Umbilical cord (tissue), 2 donors: ENCODE measurements around the gene ARID1B. TPM values are rescaled to one million over a fixed set of nuclear protein-coding genes. Genes with fewer than 3 reads are reported as not detected.

Experiments used
- DNase-seq: peaks from one replicate; pipeline ENCODE4 v3.0.0-alpha.2; 2015; ENCODE audit warnings: low spot score
- total RNA-seq: library from RNA; depleted of rRNA; stranded (reverse); fragments of >200 nt; gene quantifications from one replicate; pipeline ENCODE4 v1.2.3, GENCODE V29; 2014; ENCODE audit warnings: low replicate concordance; ENCODE audit not compliant: insufficient read depth

ARID1B gene
- total RNA-seq, 1 donor from 2014 or later, result 102 TPM

DNA sequence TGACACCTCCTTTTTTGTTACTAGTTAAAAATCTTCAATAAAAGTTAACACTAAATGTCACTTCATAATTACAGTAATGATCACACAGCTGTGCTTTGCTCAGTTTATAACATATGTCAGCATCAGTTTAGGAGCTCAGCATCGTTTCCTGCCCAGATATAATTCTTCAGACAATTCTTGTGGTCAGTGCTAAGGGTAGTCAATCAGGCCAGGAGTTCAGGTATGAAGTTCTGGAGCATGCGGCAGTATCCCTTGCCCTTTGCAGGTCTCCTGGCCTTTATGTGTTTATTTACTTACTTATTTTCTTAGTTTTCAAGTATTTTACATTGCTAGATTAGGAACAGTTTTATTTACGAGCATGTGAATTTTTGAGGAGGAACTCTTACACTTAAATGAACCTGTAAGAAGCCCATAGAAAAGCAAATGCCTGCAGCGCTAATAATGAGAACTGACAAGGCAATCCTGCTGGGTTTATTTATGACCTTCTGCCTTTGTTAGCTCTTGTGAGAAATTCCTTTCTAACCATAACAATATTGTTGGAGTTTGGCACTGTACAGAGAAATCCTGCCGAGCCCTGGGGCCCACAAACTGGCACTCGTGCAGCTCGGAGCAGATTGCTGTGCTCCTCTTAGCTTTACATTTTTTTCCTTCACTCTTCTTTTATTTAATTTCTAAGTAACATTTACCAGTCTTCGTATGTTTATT lies 293.4 kb downstream of the ARID1B start:
- peak; percentile 65 for DNase-seq

DNA sequence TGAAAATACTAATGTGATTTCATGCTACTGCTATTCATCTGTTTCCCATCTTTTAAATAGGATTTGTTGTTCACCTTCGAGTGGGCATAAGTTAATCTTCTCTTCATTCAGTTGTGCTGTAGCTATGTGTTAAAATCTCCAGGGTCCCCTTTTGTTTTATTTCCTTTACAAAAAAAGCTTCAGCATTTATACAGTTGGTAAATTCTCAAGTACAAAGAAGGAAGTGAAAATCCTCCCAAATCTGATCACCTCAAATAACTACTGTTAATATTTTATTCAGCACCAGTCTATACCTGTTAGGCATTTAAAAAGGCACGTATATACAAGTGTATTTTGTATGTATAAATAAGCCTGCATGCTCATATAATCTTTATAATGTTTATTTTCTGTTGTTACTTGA lies 294.9 kb downstream of the ARID1B start:
- DNase-seq, result no peak

DNA sequence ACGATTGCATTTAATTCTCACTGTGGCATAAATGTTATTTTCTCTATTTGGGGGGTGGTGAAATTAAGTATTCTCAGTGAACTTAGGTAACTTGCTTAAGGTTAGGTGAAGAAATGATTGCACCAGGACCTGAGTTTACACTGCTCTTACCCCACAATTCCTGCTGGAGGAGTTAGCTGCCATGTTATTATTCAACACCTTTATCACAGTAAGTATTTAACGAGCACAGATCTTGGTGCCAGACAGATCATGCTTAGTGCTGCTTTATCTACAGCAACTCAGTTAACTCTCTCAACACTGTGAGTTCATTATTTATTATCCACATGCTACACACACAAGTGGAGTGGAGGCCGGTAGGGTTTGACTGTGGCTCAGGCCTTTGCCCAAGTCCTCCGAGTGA lies 296.4 kb downstream of the ARID1B start:
- DNase-seq, result no peak

DNA sequence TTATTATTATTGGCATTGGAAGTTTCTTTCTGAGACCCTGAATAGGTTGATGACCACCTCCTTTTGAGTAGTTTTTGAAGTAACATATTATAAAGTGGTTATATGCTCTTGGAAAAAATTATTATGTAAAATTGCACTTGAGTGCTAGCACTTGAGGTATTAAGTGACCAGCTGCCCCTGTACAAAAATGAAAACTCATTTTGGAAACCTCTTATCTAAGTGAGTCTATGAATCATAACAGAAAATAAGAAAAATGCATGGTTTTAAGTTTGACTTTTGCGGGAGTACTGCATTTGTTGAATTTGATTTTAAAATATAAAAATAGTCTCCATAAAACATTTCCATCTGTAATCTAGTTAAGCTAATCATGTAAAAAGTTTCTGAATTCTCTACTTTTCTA lies 297.8 kb downstream of the ARID1B start:
- DNase-seq, result peak; percentile 35

DNA sequence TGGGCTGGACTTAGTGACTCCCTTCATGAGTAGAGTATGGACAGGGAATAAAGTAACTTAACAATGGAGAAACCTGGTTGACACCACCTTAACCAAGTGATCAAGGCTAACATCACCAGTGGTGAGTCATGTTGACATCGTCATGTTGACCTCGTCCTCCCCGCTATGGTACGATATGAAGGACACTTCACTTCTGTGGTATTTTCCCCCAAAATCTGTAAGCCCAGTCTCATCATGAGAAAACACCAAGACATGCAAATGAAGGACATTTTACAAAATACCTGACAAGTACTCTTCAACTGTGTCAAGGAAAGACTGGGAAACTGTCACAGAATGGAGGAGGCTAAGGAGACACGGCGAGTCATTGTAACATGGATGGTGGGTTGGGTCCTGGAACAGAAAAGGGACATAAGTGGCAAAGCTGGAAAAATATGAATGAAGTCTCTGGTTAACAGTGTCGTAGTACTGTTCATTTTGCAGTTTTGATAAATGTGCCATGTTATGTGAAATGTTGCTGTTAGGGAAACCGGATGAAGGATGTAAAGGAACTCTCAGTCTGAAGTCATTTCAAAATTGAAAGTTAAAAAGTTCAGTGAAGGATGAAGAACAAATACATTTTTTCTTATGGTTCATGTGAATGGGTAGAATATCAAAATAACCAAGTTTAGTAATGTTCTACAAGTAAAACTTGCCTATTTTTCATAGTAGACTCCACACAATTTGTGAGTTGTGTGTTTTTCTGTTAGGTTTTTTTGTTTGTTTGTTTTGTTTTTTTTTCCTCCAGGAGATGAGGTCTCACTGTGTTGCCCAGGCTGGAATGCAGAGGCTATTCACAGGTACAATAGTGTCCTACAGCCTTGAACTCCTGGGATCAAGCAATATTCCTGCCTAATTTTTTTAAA lies 298.6 kb downstream of the ARID1B start:
- DNase-seq, result no peak

DNA sequence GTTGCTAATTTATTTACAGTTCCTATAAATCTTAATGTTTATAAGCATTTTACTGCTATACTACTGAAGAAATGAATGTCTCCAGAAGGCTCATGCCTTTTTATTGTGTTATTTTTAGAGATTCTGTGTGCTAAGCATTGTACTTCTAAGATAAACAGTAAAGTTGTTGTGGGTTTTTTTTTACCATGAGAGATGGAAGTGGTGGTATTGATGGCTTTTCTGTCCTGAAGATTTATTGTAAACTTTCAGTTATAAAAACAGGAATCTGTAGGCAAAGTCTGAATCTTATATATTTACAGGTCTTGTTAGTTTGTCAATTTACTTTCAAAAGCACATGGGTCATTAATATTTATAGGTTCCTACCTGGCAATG lies 299.3 kb downstream of the ARID1B start:
- DNase-seq, result no peak

DNA sequence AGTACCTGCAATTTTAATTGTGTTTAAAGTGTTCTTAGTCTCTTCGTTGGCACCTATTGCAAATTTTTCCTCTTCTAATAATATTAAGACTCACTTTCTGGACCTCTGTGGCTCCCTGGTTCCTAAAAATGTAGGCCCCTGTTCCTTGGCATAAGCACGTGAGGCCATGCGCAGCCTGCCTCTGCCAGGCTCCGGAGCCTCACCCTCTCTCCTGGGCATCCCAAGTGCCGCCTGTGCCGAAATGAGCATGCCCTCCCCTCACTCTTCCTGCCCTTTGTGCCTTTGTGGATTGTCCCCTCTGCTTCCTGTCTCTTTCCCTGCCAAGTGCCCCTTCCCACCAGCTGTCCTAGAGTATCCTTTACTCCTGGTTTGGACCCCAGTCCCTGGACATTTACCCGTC lies 300.1 kb downstream of the ARID1B start:
- no peak for DNase-seq

DNA sequence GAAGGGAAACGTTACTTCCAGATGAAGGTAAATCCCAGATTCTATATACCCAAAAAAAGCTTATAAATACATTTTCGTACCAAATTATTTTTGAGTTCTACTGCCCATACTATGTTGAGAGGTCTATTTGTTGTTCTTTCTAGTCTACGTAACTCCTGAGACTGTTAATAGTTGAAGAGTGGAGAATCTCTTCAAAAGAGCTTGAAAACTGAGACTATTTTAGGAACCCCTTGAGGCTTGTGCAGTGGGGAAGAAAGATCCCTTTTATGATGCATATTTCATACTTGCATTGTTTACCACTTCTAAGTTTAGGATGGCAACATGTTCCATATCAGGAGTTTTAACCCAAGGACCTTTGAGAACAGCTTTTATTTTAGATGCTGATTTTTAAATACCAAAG lies 301.1 kb downstream of the ARID1B start:
- no peak for DNase-seq

DNA sequence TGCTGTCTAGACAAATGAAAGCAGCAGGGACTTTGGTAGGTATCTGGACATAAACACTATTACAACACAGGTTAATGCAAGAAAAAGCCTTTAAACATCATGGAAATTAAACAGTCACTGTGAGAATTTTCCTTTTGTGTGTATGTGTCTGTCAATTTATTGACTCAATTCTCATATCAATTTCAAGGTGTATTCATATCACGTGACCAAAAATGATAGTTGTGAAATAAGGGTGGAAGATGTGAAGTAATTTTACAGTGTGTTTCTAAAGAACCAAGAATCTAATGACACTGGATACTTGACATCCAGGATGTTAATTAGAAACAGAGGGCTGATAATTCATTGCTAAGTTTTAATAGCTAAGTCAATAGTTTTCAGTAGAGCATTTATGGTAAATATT lies 302.1 kb downstream of the ARID1B start:
- DNase-seq, result no peak

DNA sequence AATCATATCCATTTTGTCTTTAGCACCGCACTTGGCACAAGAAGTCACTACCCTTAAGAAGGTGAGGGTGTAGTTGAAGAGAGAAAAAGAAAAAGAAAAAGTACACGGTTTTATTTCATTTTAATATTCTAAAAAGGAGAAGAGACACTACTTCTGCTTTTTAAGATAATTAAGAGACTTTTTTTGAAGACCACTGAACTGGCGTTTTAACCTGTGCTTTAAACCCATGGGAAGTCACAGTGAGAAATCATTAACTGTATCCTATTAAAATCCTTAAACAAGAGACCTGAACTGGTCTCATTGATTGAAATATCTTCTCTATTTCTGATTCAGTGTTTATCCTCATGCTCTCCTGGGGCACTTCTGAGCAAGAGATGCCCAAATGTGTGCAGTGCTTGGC lies 302.6 kb downstream of the ARID1B start:
- DNase-seq, result no peak

DNA sequence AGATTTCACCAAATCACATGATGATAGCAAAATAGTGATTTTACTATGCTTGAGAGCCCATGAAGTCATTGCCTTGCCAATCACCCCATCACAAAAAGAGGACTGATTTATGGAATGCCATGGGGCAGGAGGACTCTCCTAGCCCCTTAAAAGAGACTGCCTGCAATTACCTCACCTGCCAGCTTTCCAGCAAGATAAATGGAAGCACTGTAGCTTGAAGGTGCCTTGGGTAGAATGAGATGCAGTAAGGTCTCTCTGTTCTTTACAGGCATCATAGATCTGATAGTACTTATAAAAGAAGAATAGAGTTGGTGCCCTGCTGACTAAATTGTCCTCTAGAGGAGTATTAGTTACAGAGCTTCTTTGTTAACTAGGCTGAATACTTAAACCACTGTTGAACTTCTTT lies 303.8 kb downstream of the ARID1B start:
- no peak for DNase-seq

DNA sequence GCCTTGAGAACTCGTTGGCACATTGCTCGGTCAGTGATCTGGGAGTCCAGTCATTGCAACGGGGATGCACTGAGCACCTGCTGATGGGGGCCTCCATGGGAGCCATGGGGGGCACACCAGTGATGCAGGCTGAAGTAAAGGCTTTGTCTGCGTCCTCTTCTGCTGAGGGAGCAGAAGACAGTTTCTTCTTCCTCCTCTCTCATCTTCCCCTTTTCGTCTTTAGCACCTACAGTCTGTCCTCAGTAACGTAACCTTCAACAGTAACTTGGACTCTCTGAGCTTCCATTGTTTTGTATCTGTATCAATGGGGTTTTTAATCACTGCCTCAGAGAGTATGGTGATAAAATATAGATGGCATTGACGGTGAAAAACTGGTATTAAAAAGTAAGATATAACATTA lies 306.2 kb downstream of the ARID1B start:
- no peak for DNase-seq

DNA sequence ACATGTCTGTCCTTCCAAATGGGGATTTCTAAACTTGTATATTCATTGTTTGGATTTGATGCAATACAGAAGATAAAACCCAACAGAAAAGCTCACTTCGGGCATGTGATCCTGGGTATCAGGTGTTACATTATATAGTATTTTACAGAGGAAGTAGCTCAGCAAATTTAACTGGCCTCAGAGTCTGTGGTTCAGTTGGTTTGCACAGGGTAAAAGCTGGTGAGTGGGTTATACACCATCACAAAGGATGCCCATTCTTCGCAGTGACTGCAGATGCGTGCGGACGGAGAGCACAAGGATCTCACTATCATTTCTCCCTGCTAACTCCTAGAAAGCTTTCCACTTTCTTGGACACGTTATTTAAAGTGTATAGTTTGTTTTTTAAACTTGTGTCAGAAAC lies 309.5 kb downstream of the ARID1B start:
- DNase-seq, result no peak

DNA sequence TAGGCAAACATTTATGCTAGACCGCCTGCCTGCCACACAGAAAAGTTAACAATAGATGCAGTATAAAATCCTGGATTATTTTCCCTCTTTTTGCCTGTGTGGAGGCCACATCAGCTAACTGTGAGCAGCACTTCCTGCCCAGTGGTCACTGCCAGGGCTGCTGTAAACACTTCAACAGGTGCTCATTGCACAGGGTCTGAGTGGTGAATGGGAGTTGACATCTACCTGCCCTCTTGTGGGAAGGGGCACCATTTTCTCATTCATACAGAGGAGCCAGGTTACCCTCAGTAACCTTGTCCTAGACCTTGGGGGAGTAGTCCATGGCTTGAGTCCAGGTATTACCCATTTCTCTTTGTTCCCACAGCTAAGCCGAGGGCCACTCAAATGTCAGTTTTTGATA lies 310.8 kb downstream of the ARID1B start:
- DNase-seq, result no peak

DNA sequence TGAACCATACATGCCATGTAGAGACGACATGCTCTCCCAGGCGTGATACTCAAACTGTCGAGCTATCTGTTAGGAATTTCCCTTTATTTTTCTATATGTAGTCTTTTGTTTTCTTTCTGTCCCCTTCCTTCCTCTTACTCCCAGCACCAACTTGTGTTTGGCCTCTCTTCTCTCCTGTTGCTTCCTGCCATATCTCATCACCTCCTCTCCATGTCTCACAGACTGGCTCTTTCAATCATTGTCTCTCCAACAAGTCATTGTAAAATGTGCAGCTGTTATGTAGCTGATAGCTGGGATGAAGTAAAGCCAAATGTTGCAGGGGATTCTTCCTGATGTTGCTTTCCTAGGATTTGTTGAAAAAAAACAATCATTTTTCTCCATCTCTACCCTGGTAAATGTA lies 311.7 kb downstream of the ARID1B start:
- DNase-seq, result no peak

DNA sequence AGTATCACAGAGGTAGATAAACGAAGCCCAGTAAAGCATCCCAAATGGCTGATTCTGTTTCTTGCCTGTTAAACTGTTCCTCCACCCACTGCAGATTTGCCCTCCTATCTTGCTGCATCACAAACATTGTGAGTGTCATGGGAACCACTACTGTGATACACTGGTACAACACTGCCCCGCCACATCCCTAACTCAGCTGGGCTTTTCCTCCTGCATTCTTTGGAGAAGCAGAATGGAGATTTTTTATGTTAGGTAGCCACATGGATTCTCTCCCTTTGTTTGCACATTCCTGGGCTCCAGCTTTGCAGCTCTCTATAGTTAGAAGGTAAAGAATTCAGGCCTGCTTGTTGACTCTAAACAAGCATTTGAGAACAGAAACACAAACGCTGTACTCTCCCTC lies 312.1 kb downstream of the ARID1B start:
- DNase-seq, result peak; percentile 33

DNA sequence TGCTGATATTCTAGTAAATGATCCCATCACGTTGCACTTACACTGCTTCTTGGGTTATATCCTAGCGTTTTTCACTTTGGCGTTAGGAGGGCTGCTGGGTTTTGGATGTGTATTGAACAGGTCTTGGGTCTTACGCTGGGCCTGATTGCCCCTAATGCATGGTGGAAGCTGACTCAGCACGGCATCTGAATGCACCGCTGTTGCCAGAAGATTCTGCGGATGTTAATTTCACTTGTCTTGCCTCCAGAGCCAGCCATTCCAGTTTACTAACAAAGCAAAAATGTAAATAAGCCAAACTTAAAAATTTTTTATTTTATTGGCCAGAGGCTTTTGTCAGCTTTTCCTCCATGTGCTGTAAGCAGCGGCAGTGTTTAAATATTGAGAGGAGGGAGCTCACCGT lies 312.7 kb downstream of the ARID1B start:
- no peak for DNase-seq

DNA sequence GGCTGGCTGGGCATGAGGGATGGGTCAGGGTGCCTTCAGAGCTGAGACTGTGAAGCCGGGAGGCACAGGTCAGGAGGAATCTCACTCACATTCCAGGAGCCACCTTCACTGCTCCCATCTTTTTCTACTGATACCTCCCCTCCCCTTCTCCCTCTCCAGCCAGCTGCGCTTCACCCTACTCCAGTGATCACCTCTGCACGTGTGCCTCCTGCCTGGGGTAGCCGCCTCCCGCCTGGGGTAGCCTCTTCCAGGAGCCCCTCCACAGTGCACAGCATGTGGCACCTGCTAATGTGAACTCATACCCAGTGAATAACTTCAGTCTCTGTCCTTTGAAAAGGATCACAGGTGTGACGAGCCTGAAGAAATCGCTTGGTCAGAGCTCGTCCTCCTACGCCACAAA lies 313.6 kb downstream of the ARID1B start:
- no peak for DNase-seq

DNA sequence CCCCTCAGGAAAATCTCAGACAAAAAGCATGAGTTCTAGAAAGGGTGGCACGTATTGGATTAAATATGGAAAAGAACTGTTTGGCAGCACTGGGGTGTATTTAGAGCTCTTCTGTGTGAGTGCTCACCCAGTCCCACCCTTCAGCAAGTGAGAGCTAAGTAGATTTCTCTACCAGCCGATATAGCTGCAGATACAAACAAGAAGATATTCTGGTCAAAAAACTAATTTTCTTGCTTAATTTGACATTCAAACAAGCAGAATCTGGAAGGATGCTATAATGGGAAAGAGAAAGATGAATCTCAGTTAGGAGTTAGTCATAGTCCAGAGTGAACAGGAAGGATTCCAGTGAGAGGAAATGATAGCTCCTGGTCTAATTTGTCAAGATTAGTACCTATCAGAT lies 314.1 kb downstream of the ARID1B start:
- DNase-seq, result no peak

DNA sequence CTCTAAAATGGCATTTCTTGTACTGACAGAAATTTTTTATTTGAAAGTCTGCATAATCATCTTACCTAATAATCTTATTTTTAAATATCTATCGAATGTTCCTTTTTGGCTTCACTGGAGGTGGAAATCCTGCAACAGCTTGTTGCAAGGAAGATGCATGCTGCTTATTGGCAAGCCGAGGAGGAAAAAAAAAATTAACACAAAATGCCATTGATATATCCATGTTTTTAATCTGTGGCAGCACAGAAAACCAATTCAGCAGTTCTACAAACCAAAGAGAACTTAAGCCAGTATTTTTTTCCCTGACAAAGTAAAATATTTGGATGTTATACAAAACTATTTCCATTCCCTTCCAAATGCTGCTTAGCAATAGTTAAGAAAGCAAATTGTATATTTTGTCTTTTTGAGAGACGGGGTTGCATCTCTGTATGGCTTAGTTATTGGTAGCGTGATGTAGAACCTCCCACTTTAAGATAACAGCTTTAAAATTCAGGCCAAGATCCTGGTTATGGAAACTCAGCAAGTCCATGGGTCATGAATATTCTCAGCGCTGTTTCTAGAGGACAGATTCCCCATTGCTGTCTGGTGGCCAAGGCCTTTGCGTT lies 314.8 kb downstream of the ARID1B start:
- no peak for DNase-seq

DNA sequence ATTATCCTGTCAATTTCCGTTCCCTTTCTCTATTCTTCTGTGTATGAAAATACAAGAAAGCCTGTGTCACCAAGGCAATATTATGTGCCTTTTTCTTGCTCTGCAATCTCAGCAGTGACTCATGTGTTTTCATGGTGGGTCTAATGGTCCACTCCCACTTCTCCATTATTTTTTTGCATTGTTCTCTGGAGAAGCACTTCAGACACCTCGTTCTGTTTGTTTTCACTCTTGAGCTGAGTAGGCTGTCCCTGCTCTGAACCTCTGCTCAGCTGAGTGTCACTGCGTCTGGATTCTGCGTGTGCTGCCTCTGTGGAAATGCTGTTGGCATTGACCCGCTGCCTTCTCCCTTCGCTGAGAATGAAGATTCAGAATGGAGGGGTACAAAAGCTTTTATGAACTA lies 315.6 kb downstream of the ARID1B start:
- no peak for DNase-seq

DNA sequence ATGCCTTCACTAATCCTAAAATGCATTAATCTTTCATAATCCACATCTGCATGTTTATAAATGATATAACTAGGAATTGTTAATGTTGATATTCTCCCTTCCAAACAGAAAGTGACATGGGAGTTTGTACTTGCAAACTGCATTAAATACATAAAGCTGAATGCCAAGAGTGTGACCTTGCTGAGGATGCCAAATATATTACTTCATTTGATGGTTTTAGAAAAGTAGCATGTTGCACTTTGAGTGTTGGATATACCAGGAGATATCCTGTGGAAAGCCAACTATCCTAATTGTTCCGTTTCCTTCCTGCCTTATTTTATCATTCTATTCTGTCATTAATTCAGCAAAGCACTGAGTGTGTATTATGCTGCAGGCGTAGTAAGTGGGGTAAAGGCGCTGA lies 316.4 kb downstream of the ARID1B start:
- DNase-seq, result no peak

DNA sequence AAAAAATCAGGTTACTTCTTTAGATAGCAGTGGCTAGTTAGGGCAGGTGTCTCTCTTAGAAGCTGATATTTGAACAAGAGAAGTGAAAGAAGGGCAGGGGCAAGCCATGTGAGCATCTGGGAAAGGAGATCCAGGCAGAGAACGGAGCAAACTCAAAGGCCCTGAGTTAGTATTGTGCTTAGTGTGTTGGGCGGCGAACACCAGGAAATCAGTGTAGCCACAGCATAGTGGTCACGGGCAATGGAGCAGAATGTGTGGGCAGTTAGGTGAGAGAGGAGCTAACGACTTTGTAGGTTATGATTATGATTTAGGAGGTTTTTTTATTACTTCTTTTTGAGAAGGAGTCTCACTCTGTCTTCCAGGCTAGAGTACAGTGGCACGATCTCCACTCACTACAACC lies 316.9 kb downstream of the ARID1B start:
- no peak for DNase-seq
